ENCODE measurements around the gene CDH13.
"Not testable (repeated sequence)": the region's sequence is repeated elsewhere in the genome, so short reads cannot be mapped to it uniquely, and the experiment has no call there.

The CDH13 gene

GRCh38 chr16:82899006-82899405 is 272.2 kb downstream of the CDH13 start:
- no peak for DNase-seq

- DNase-seq: no peak
Measured at GRCh38 chr16:82899731-82900450, 273.1 kb downstream of the CDH13 start.

- DNase-seq: no peak
Measured at GRCh38 chr16:82900559-82900958, 273.8 kb downstream of the CDH13 start.

- DNase-seq: no peak
Measured at GRCh38 chr16:82911925-82912324, 285.2 kb downstream of the CDH13 start.

- no peak for DNase-seq
Measured at GRCh38 chr16:82915139-82915824, 288.5 kb downstream of the CDH13 start.

GRCh38 chr16:82917886-82918595 is 291.3 kb downstream of the CDH13 start:
- DNase-seq: no peak

GRCh38 chr16:82924075-82924854 is 297.5 kb downstream of the CDH13 start:
- no peak for DNase-seq

- no peak for DNase-seq
Measured at GRCh38 chr16:82926500-82926899, 299.7 kb downstream of the CDH13 start.

- not testable (repeated sequence) for DNase-seq
Measured at GRCh38 chr16:82933933-82934332, 307.2 kb downstream of the CDH13 start.

GRCh38 chr16:82935766-82936165 is 309.0 kb downstream of the CDH13 start:
- DNase-seq: no peak

GRCh38 chr16:82936941-82937551 is 310.3 kb downstream of the CDH13 start:
- DNase-seq: no peak

GRCh38 chr16:82937926-82938520 is 311.3 kb downstream of the CDH13 start:
- no peak for DNase-seq

- DNase-seq: no peak
Measured at GRCh38 chr16:82943371-82943770, 316.6 kb downstream of the CDH13 start.

- DNase-seq: no peak
Measured at GRCh38 chr16:82945420-82946101, 318.8 kb downstream of the CDH13 start.

GRCh38 chr16:82947698-82948097 is 320.9 kb downstream of the CDH13 start:
- no peak for DNase-seq

- no peak for DNase-seq
Measured at GRCh38 chr16:82949016-82949415, 322.2 kb downstream of the CDH13 start.

- DNase-seq: no peak
Measured at GRCh38 chr16:82953517-82953916, 326.7 kb downstream of the CDH13 start.

GRCh38 chr16:82954224-82954929 is 327.6 kb downstream of the CDH13 start:
- no peak for DNase-seq

GRCh38 chr16:82955741-82956348 is 329.1 kb downstream of the CDH13 start:
- no peak for DNase-seq

GRCh38 chr16:82957212-82957611 is 330.4 kb downstream of the CDH13 start:
- DNase-seq: no peak

All from CD4-positive, alpha-beta T cell treated with Interleukin-15 for 1 hour (primary cell).